ENCODE data around the gene CCNQ.
A peak's percentile ranks its signal among the peaks of the same experiment; 100 is the strongest.

Gene CCNQ

DNA sequence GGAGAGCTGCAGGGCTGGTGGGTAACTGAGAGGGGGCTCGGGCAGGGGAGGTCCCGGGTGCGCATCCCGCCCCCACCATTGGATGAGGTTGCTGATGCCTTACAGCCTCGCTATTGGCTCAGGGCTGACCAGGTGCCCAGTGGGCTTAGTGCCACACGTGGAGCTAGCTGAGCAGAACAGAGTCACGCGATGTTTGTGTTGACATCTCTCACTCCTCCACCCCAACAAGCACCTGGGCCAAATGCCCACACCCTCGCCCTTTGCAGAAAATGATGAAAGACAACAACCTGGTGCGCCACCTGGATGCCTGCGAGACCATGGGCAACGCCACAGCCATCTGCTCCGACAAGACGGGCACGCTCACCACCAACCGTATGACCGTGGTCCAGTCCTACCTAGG, 49.7 kb downstream of the CCNQ start:
- TF ChIP-seq, protein P1, sequence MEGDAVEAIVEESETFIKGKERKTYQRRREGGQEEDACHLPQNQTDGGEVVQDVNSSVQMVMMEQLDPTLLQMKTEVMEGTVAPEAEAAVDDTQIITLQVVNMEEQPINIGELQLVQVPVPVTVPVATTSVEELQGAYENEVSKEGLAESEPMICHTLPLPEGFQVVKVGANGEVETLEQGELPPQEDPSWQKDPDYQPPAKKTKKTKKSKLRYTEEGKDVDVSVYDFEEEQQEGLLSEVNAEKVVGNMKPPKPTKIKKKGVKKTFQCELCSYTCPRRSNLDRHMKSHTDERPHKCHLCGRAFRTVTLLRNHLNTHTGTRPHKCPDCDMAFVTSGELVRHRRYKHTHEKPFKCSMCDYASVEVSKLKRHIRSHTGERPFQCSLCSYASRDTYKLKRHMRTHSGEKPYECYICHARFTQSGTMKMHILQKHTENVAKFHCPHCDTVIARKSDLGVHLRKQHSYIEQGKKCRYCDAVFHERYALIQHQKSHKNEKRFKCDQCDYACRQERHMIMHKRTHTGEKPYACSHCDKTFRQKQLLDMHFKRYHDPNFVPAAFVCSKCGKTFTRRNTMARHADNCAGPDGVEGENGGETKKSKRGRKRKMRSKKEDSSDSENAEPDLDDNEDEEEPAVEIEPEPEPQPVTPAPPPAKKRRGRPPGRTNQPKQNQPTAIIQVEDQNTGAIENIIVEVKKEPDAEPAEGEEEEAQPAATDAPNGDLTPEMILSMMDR (IDR thresholded peaks at IDR 0.05; ENCODE audit: insufficient read depth, low read depth, low read length, missing control alignments), result no peak
- no peak overlapping the region for H3K4me3 ChIP-seq (ENCODE audit: low read depth, low read length)
- no peak for DNase-seq (ENCODE audit: low read depth)

DNA sequence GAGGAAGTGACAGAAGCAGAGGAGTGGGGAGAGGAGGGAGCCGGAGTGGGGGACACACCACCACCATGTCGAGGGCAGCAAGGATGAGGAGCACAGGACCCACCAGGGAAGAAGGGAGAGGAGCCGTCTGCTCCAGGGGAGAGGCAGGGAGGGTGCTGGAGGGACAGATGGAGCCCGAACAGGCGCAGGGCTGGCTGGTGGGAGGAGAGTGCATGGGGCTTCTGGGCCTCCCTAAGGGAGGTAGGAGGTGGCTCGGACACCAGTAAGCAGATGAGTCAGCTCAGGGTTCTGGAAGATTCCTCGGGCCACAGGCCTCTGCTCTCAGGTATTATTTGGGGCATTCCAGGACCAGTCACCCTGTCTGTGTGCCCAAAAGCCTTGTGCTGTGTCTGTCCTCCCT, 51.7 kb downstream of the CCNQ start:
- TF ChIP-seq, protein P1 (IDR thresholded peaks at IDR 0.05; ENCODE audit: insufficient read depth, low read depth, low read length, missing control alignments), result no peak
- DNase-seq (ENCODE audit: low read depth), result no peak
- H3K4me3 ChIP-seq (ENCODE audit: low read depth, low read length), result no peak overlapping the region

DNA sequence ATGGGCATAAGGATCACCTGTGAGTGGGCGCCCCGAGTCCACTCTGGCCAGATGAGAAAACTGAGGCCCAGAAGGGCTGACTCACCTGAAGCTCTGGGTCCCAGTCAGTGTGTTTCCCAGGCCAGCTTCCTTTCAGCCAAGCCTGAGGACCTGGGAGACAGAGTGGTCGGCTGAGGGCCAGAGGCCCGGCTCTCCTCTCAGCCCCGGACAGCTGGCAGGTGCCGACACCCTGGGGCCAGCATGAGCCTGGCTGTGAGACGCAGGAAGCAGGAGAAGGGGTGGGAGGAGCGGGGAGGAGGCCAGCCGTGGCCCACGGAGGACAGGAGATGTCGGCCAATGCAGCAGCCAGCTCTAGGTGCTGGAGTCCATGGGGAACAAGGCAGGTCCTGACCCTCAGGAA, 52.6 kb downstream of the CCNQ start:
- TF ChIP-seq, protein P1 (IDR thresholded peaks at IDR 0.05; ENCODE audit: insufficient read depth, low read depth, low read length, missing control alignments), result no peak
- no peak overlapping the region for H3K4me3 ChIP-seq (ENCODE audit: low read depth, low read length)
- no peak for DNase-seq (ENCODE audit: low read depth)

DNA sequence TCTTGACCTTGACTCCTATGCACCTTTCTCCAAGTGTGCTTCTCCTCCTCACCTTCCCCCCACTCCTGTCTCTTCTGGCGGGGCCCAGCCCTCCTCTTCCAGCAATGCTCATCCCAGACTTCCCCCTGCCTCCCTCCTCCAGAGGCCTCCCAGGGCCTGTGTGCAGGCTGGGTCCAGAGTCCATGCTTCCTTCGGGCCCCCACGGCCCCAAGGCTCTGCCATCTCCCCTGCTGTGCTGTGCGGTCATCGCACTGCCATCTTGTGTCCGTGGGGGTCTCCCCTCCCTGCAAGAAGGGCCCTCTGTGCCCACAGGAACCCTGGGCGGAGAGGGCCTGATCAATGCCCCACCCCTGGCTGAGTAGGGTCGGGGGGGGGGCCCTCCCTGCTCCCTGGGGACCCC, 54.2 kb downstream of the CCNQ start:
- TF ChIP-seq, protein P1 (IDR thresholded peaks at IDR 0.05; ENCODE audit: insufficient read depth, low read depth, low read length, missing control alignments), result no peak
- no peak overlapping the region for H3K4me3 ChIP-seq (ENCODE audit: low read depth, low read length)
- no peak for DNase-seq (ENCODE audit: low read depth)

DNA sequence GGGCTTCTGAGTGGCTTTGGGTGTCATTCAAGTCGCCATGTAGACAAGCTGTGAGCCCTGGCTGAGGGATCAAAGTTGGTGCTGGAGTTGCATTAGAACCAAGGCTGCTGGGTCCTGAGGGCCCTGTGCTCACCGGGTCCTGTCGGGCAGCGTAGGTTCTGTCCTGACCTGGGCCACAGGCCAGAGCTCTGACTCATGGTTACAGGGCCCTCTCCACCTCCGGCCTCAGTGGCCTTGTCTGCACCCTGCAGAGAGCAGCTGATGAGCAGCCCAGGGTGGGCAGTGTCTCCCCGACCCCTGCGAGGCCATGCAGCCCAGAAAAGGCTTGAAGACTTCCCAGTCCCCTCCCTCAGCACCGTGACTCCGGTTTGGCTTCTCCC, 59.0 kb downstream of the CCNQ start:
- no peak for DNase-seq (ENCODE audit: low read depth)
- no peak overlapping the region for H3K4me3 ChIP-seq (ENCODE audit: low read depth, low read length)
- TF ChIP-seq, protein P1 (IDR thresholded peaks at IDR 0.05; ENCODE audit: insufficient read depth, low read depth, low read length, missing control alignments), result no peak

DNA sequence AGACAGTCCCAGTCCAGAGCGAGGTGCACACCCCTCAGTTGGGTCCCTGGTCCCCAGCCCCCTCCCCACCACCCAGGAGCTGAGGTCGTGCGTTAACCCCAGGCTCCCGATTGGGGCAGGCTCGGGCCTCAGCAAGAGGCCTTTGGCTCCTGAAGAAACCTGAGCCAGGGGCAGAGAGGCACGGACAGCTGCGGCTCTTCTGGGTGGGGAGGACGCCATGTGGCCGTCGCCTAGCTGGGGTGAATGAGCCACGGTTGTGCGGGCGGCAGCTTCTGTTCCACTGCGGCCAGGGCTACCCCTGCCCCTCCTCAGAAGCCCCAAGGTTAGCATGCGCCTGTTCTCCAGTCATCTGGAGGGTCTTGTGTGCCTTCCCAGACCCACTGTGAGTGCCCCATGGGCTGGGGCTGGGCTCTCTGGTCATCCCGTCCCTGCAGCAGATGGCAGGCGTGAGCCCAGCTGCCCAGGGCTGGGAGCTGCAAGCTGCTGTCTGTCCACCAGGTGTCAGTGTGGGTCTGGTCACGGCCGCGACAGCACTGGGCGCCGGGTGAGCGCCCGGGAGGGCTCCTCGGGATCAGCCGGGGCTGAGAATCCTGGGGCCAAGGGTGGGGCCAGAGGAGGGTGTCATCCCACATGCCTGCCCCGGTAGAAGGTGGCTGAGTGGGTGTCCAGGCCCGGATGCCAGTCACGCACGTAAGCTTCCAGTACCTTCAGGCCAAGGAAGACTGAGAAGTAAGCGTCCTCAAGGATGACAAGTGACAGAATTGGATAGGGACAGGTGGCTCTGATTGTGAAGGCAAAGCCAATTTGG, 59.6 kb downstream of the CCNQ start:
- no peak overlapping the region for H3K4me3 ChIP-seq (ENCODE audit: low read depth, low read length)
- TF ChIP-seq, protein P1 (IDR thresholded peaks at IDR 0.05; ENCODE audit: insufficient read depth, low read depth, low read length, missing control alignments), result peak; percentile 75
- DNase-seq (ENCODE audit: low read depth), result peak; percentile 54

DNA sequence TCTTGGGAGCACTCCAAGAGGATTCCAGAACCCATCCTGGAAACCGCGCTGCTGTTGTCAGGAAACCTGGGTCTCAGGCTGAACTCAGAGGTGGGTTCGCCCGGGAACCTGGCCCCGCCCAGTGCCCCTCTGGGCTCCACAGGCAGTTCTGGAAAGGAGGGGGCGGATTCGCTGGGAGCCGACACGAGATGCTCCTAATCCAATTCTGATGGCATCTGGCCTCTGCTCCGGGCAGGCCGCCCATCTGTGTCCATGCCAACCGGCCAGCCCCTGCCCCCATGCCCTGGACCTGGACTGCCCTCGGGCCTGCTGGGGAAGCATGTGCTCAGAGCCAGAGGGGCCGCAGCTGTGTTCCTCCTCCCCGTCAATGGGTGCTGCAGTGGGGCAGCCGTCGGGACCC, 60.5 kb downstream of the CCNQ start:
- DNase-seq (ENCODE audit: low read depth), result no peak
- no peak overlapping the region for H3K4me3 ChIP-seq (ENCODE audit: low read depth, low read length)

More for the DNA sequence above, 60.5 kb downstream of the CCNQ start:
- TF ChIP-seq, protein P1 (IDR thresholded peaks at IDR 0.05; ENCODE audit: insufficient read depth, low read depth, low read length, missing control alignments), result no peak

Measured in GM12865 (cell line).